Uterus (tissue), 2 donors: ENCODE data around the gene CDIPT.

Experiments used
- CTCF ChIP-seq, 4 experiments: fragments of 200-600 bp in 2 of 4; fragments of 450-650 bp in 2 of 4; sonication (generic) in 2 of 4; IDR thresholded peaks; one replicate each; pipeline ENCODE4 v1.5.1; 2016 to 2019; ENCODE audit warnings: antibody characterized with exemption in 4 of 4, mild to moderate bottlenecking in 2 of 4, moderate library complexity in 1 of 4
- POLR2A ChIP-seq, 2 donors: fragments of 450-650 bp; IDR thresholded peaks; one replicate each; pipeline ENCODE4 v1.6.1; 2016; ENCODE audit warnings: antibody characterized with exemption in 2 of 2, mild to moderate bottlenecking in 1 of 2, moderate library complexity in 1 of 2

- TF ChIP-seq POLR2A (IDR thresholded peaks at IDR 0.05) (no peak), CTCF (IDR thresholded peaks at IDR 0.05) (no peak)
Observed at GRCh38 chr16:29824589-29825144, 38.4 kb downstream of the CDIPT start.
